Progenitor cell of endocrine pancreas (in vitro differentiated cells): ENCODE results near the gene MT1B. TPM values are rescaled to one million over a fixed set of nuclear protein-coding genes. Genes with fewer than 3 reads are reported as not detected.
"Not testable (repeated sequence)": the region's sequence is repeated elsewhere in the genome, so short reads cannot be mapped to it uniquely, and the experiment has no call there.

Source experiments
- DNase-seq: peaks from one replicate; pipeline ENCODE4 v3.0.0; 2021; ENCODE audit warnings: low spot score; ENCODE audit not compliant: unreplicated experiment
- H3K27ac Mint-ChIP-seq: 2 replicates; pipeline ENCODE4 v1.8.0; 2021; ENCODE audit warnings: mild to moderate bottlenecking, moderate library complexity, mixed read lengths
- H3K27me3 Mint-ChIP-seq: 2 replicates; pipeline ENCODE4 v1.8.0; 2021; ENCODE audit warnings: mixed read lengths
- H3K36me3 Mint-ChIP-seq: 2 replicates; pipeline ENCODE4 v1.8.0; 2022; ENCODE audit warnings: mixed read lengths; ENCODE audit not compliant: insufficient read depth
- H3K4me1 Mint-ChIP-seq: 2 replicates; pipeline ENCODE4 v1.8.0; 2021; ENCODE audit warnings: low read depth, mixed read lengths
- H3K4me3 Mint-ChIP-seq: 2 replicates; pipeline ENCODE4 v1.8.0; 2021; ENCODE audit warnings: low read depth, mild to moderate bottlenecking, moderate library complexity, mixed read lengths
- H3K9me3 Mint-ChIP-seq: 2 replicates; pipeline ENCODE4 v1.8.0; 2021; ENCODE audit warnings: low read depth, mixed read lengths
- total RNA-seq: library from RNA; stranded (reverse); gene quantifications from 2 replicates; pipeline ENCODE4 v1.2.1, GENCODE V29; 2021
- TF ChIP-seq, protein P1 (sequence below): fragments of 200-600 bp; sonication (generic); IDR thresholded peaks from one replicate; pipeline ENCODE4 v1.5.0; 2021; ENCODE audit warnings: antibody characterized with exemption, mild to moderate bottlenecking; ENCODE audit not compliant: unreplicated experiment

The MT1B gene
- total RNA-seq, 1 donor from 2014 or later = not detected

- H3K9me3 Mint-ChIP-seq = no peaks in the 10 kb centered on the region
- DNase-seq = peak; percentile 52
- TF ChIP-seq, protein P1, sequence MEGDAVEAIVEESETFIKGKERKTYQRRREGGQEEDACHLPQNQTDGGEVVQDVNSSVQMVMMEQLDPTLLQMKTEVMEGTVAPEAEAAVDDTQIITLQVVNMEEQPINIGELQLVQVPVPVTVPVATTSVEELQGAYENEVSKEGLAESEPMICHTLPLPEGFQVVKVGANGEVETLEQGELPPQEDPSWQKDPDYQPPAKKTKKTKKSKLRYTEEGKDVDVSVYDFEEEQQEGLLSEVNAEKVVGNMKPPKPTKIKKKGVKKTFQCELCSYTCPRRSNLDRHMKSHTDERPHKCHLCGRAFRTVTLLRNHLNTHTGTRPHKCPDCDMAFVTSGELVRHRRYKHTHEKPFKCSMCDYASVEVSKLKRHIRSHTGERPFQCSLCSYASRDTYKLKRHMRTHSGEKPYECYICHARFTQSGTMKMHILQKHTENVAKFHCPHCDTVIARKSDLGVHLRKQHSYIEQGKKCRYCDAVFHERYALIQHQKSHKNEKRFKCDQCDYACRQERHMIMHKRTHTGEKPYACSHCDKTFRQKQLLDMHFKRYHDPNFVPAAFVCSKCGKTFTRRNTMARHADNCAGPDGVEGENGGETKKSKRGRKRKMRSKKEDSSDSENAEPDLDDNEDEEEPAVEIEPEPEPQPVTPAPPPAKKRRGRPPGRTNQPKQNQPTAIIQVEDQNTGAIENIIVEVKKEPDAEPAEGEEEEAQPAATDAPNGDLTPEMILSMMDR = no peak
- H3K4me1 Mint-ChIP-seq = peaks cover 5% of the 10 kb centered on the region
- peak within 1 kb of the TSS; percentile 84 for H3K4me3 Mint-ChIP-seq
- H3K27me3 Mint-ChIP-seq = peaks cover 87% of the 10 kb centered on the region
- H3K27ac Mint-ChIP-seq = peak within 1 kb of the TSS; percentile 75
- H3K36me3 Mint-ChIP-seq = no peaks in the 10 kb centered on the region
Measured at GRCh38 chr16:56657555-56658326, 6.1 kb downstream of the MT1B start, which contains the start of gene MT1F. MT1F (plus strand) TSS chr16:56657959; CDS start chr16:56658059, 100 bp downstream.

GRCh38 chr16:56658327-56658875 lies 6.7 kb downstream of the MT1B start:
- Mint-ChIP-seq H3K9me3 (no peaks in the 10 kb centered on the region), H3K27ac (no peak overlapping the region), H3K36me3 (no peaks in the 10 kb centered on the region), H3K4me1 (peaks cover 5% of the 10 kb centered on the region), H3K27me3 (peaks cover 85% of the 10 kb centered on the region), H3K4me3 (peak overlapping the region; percentile 84)
- no peak for DNase-seq
- TF ChIP-seq, protein P1 = no peak

GRCh38 chr16:56662357-56663354 lies 11.0 kb downstream of the MT1B start:
- H3K36me3 Mint-ChIP-seq = no peaks in the 10 kb centered on the region
- no peaks in the 10 kb centered on the region for H3K9me3 Mint-ChIP-seq
- H3K27ac Mint-ChIP-seq = no peak overlapping the region
- TF ChIP-seq, protein P1 = no peak
- H3K4me1 Mint-ChIP-seq = peaks cover 5% of the 10 kb centered on the region
- H3K27me3 Mint-ChIP-seq = peaks cover 97% of the 10 kb centered on the region
- no peak overlapping the region for H3K4me3 Mint-ChIP-seq
- DNase-seq = no peak

GRCh38 chr16:56664506-56664905 lies 12.8 kb downstream of the MT1B start:
- no peak for DNase-seq
- peaks cover 97% of the 10 kb centered on the region for H3K27me3 Mint-ChIP-seq
- no peak overlapping the region for H3K4me3 Mint-ChIP-seq
- TF ChIP-seq, protein P1 = no peak
- no peaks in the 10 kb centered on the region for H3K9me3 Mint-ChIP-seq
- no peaks in the 10 kb centered on the region for H3K4me1 Mint-ChIP-seq
- H3K27ac Mint-ChIP-seq = no peak overlapping the region
- no peaks in the 10 kb centered on the region for H3K36me3 Mint-ChIP-seq

DNA sequence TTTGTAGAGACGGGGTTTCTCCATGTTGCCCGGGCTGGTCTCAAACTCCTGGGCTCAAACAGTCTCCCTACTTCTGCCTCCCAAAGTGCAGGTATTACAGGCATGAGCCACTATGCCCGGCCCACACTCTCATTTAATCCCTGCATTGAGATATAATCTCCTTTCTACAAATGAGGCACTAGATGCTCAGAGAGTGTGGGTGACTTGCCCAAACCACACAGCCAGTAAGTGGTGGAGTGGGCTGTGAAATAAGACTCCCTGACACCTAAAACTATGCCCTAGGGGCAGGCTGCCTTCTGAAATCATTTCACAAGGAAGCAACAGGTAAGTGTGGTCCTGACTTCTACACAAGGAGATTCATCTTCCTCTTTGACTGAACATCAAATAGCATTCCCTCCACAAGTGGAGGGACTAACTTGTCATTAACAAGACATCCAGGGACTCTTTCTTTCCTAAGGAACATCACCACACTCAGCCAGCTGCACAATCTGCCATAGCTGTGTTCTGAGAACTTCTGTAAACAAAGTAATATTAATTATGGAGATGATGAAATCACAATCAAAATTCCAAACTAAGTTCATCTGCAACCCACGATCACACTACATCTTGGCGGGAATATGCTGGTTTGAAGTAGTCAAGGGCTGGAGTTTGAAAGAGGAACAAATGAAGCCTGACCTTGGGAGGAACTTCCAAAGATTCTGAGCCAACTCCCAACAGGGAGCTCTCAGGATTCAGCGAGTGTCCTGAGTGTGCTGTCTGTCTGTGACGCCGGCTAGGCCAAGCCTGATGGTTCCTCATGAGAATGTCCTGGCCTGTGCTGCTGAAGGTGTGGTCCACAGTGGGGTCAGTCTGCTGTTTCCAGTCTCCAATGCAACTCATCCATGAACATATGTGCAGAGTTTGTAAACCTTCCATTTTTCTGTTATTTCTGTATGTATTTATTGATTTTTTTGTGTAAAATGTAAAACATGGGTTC lies 13.9 kb downstream of the MT1B start:
- H3K4me1 Mint-ChIP-seq, H3K27ac Mint-ChIP-seq, H3K4me3 Mint-ChIP-seq, H3K9me3 Mint-ChIP-seq, H3K36me3 Mint-ChIP-seq, DNase-seq: not testable (repeated sequence)
- peaks cover 97% of the 10 kb centered on the region for H3K27me3 Mint-ChIP-seq
